ENCODE measurements around the gene RNF151.

The RNF151 gene

DNA sequence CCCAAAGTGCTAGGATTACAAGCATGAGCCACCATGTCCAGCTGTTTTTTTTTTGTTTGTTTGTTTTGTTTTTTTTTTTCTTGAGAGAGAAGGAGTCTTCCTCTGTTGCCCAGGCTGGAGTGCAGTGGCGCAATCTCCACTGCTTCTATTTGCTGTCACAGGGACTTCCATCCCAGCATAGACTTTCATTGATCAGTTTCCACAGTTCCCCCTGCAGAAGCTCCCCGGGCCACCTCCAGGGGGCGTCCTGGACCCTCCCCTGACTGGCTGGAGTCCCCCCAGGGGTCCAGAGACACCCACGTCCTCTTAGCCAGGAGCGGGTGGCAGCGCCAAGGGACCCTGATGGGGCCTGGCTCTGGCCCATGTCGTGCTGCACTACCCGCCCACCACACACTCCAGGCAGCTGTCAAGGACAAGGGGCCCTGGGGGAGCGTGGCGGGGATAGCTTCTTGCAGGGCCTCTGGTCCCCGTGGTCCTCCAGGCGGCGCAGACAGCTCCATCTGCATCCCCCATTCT, 49.8 kb downstream of the RNF151 start:
- H3K9me2 ChIP-seq (replicated peaks; ENCODE audit: insufficient read depth, low read length) = no peaks in the 10 kb centered on the region
- H3K27me3 ChIP-seq (replicated peaks; ENCODE audit: insufficient read depth, low read length) = peaks cover 22% of the 10 kb centered on the region
- no peaks in the 10 kb centered on the region for H3F3A ChIP-seq (ENCODE audit: insufficient read depth, low read length)
- H2AFZ ChIP-seq (ENCODE audit: low read length) = no peak overlapping the region
- no peak overlapping the region for H3K4me3 ChIP-seq (ENCODE audit: low read length)
- no peaks in the 10 kb centered on the region for H3K79me2 ChIP-seq (ENCODE audit: low read length)
- peak; percentile 5 for DNase-seq
- no peaks in the 10 kb centered on the region for H4K20me1 ChIP-seq (ENCODE audit: insufficient read depth, low read length)
- no peaks in the 10 kb centered on the region for H3K4me1 ChIP-seq (ENCODE audit: low read length)
- H3K9me3 ChIP-seq (replicated peaks; ENCODE audit: insufficient read depth, low read length) = no peaks in the 10 kb centered on the region
- no peak overlapping the region for H3K4me2 ChIP-seq (ENCODE audit: low read depth, low read length)
- H3K27ac ChIP-seq (ENCODE audit: low read length) = no peak overlapping the region
- no peak overlapping the region for H3K9ac ChIP-seq (ENCODE audit: low read length)
- no peak for TF ChIP-seq EZH2 (optimal IDR thresholded peaks at IDR 0.05; ENCODE audit: low read depth, low read length)
- TF ChIP-seq, protein P1, sequence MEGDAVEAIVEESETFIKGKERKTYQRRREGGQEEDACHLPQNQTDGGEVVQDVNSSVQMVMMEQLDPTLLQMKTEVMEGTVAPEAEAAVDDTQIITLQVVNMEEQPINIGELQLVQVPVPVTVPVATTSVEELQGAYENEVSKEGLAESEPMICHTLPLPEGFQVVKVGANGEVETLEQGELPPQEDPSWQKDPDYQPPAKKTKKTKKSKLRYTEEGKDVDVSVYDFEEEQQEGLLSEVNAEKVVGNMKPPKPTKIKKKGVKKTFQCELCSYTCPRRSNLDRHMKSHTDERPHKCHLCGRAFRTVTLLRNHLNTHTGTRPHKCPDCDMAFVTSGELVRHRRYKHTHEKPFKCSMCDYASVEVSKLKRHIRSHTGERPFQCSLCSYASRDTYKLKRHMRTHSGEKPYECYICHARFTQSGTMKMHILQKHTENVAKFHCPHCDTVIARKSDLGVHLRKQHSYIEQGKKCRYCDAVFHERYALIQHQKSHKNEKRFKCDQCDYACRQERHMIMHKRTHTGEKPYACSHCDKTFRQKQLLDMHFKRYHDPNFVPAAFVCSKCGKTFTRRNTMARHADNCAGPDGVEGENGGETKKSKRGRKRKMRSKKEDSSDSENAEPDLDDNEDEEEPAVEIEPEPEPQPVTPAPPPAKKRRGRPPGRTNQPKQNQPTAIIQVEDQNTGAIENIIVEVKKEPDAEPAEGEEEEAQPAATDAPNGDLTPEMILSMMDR (IDR thresholded peaks at IDR 0.05; ENCODE audit: low read length) = peak; percentile 40
- H3K36me3 ChIP-seq (replicated peaks; ENCODE audit: insufficient read depth, low read length) = no peaks in the 10 kb centered on the region

All from MM.1S (cell line).